ENCODE results near the gene RFK.

DNA sequence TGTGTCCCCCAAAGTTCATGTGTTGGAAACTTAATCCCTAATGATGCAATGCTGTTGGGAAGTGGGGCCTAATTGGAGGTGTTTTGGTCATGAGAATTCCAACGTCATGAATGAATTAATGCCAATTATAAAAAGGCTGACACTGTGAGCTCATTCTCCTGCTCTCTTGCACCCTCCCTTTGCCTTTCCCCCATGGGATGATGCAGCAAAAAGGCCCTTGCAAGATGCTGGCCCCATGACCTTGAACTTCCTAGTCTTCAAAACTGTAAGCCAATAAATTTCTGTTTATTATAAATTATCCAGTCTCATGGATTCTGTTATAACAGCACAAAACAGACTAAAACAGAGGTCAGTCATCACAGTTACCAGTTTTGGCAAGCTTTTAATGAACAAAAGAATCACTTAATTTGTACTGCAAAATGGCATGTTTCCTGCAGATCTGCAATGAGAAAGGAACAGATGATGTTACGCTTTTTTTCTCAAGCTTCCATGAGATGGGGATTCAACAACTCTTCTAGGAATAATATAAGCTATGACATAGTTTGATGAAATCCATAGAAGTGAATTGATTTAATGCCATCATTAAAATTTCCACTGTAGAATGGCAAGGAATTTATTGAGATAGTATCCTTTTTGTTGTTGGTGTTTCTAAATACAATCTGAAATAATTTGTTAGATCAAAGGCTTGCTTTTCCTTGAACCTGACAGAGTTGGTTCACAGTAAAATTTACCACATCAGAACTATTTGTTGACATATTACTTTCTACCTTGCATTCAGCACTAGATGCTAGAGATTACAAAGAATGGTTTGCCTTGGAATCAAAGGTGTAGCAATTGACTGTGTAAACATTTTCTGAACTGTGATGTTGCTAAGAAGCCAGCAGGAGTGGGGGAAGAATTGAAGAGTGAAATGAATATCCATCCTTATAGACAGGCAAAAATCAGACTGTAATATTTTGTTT is 29.3 kb upstream of the RFK start:
- TF ChIP-seq, protein P1, sequence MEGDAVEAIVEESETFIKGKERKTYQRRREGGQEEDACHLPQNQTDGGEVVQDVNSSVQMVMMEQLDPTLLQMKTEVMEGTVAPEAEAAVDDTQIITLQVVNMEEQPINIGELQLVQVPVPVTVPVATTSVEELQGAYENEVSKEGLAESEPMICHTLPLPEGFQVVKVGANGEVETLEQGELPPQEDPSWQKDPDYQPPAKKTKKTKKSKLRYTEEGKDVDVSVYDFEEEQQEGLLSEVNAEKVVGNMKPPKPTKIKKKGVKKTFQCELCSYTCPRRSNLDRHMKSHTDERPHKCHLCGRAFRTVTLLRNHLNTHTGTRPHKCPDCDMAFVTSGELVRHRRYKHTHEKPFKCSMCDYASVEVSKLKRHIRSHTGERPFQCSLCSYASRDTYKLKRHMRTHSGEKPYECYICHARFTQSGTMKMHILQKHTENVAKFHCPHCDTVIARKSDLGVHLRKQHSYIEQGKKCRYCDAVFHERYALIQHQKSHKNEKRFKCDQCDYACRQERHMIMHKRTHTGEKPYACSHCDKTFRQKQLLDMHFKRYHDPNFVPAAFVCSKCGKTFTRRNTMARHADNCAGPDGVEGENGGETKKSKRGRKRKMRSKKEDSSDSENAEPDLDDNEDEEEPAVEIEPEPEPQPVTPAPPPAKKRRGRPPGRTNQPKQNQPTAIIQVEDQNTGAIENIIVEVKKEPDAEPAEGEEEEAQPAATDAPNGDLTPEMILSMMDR (IDR thresholded peaks at IDR 0.05): no peak
- TF ChIP-seq POLR2A (IDR thresholded peaks at IDR 0.05): no peak

Data from prostate gland (tissue), 2 donors.